Left ventricle myocardium inferior (tissue), 1 donor: ENCODE measurements around the gene HSD17B14. TPM values are rescaled to one million over a fixed set of nuclear protein-coding genes. Genes with fewer than 3 reads are reported as not detected.

Experiments used
- DNase-seq: peaks from one replicate; pipeline ENCODE4 v3.0.0-alpha.2; 2020
- H3K27ac ChIP-seq: fragments of 200-600 bp; replicated peaks from 2 replicates; pipeline ENCODE4 v1.8.0; 2021
- H3K27me3 ChIP-seq: fragments of 200-600 bp; 2 replicates; pipeline ENCODE4 v1.8.0; 2021; ENCODE audit warnings: low read depth
- H3K36me3 ChIP-seq: fragments of 200-600 bp; 2 replicates; pipeline ENCODE4 v1.8.0; 2021
- H3K4me1 ChIP-seq: fragments of 200-600 bp; 2 replicates; pipeline ENCODE4 v1.8.0; 2021
- H3K4me3 ChIP-seq: fragments of 200-600 bp; 2 replicates; pipeline ENCODE4 v1.8.0; 2021; ENCODE audit warnings: mild to moderate bottlenecking, moderate library complexity
- H3K9me3 ChIP-seq: fragments of 200-600 bp; replicated peaks from 2 replicates; pipeline ENCODE4 v1.8.0; 2021
- CTCF ChIP-seq: fragments of 200-600 bp; IDR thresholded peaks from 2 replicates; pipeline ENCODE4 v1.8.0; 2021; ENCODE audit warnings: antibody characterized with exemption, mild to moderate bottlenecking, borderline replicate concordance
- intact Hi-C: fragments of 100-400 bp; cut with micrococcal nuclease; formaldehyde crosslinking; loops from one replicate; pipeline ENCODE4 v1.11.0; 2022
- total RNA-seq: library from RNA; stranded (reverse); fragmentation: NEBNext Ultra II Directional; extraction: Animal tissue kit (Norgen Biotek cat#: 25700); gene quantifications from one replicate; pipeline ENCODE4 v1.2.1, GENCODE V29; 2021
- donor health status: DM: no; HTN: yes; CAD: no; lungs with severe emphysema.

Gene HSD17B14
- total RNA-seq, 1 donor from 2014 or later = 1.8 TPM

- peaks cover 13% of the 10 kb centered on the region for H3K4me1 ChIP-seq
- H3K4me3 ChIP-seq = no peak overlapping the region
- no peak overlapping the region for H3K27ac ChIP-seq
- intact Hi-C loops = no loop called here
- peaks cover 8% of the 10 kb centered on the region for H3K36me3 ChIP-seq
- H3K9me3 ChIP-seq = no peaks in the 10 kb centered on the region
- DNase-seq = no peak
- H3K27me3 ChIP-seq = no peaks in the 10 kb centered on the region
- TF ChIP-seq CTCF = no peak
These were observed 4.8 kb upstream of the HSD17B14 start for GRCh38 chr19:48841047-48841446.

GRCh38 chr19:48837687-48838086 is 1.4 kb upstream of the HSD17B14 start:
- intact Hi-C loops = loop anchor here (2.0 kb wide), 1 partner anchor 43 kb away; no protein-coding TSS in a partner anchor
- DNase-seq = no peak
- TF ChIP-seq CTCF = no peak
- H3K36me3 ChIP-seq = no peaks in the 10 kb centered on the region
- no peaks in the 10 kb centered on the region for H3K27me3 ChIP-seq
- H3K4me3 ChIP-seq = peak overlapping the region; percentile 58
- peak overlapping the region; percentile 58 for H3K27ac ChIP-seq
- H3K4me1 ChIP-seq = peaks cover 19% of the 10 kb centered on the region
- no peaks in the 10 kb centered on the region for H3K9me3 ChIP-seq

DNA sequence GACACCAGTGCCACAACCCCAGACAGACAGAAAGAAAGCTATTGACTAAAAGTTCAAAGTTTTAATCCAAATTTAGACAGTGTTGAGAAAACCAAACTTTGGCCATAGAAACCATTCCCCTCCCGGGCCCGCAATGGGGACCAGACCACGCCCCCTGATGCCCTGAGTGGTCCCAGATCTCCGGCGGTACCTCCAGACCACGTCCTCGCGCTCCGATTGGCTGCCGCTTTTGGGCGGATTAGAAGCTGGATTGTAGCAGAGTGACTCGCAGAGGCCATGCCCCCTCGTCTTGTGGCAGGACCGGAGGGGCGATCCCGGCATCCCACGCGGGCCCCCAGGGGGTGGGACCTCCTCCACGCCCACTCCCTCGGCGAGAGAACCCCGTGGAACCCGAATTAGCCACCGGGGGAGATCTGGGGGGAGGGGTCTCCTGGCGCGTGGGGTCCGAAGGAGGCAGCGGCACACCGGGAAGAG is 797 bp upstream of the HSD17B14 start:
- H3K4me3 ChIP-seq = peak overlapping the region; percentile 58
- peak; percentile 81 for DNase-seq
- H3K36me3 ChIP-seq = peaks cover 4% of the 10 kb centered on the region
- intact Hi-C loops = loop anchor here (2.0 kb wide), 1 partner anchor 42 kb away; no protein-coding TSS in a partner anchor
- peaks cover 19% of the 10 kb centered on the region for H3K4me1 ChIP-seq
- no peaks in the 10 kb centered on the region for H3K9me3 ChIP-seq
- no peaks in the 10 kb centered on the region for H3K27me3 ChIP-seq
- TF ChIP-seq CTCF = no peak
- peak overlapping the region; percentile 58 for H3K27ac ChIP-seq

DNA sequence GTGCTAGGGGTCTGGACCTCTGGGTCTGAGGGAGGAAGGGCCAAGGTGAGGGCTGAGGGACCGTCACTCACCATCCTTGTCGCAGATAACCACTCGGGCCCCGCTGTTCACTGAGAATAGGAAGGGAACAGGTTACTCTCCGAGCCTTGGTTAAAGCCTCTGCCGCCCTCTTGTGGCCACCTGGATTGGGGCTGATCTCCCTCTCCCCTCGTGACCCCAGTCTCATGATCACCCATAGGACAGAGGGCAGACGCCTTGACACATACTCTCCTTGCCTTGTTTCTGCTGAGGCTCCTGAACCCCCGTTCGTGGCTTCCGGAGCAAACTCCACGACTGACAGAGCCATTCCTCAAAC is 580 bp downstream of the HSD17B14 start:
- Histone ChIP-seq H3K4me3 (peak overlapping the region; percentile 58), H3K36me3 (peaks cover 9% of the 10 kb centered on the region), H3K27me3 (no peaks in the 10 kb centered on the region), H3K9me3 (no peaks in the 10 kb centered on the region), H3K27ac (peak overlapping the region; percentile 73), H3K4me1 (peaks cover 19% of the 10 kb centered on the region)
- intact Hi-C loops = loop anchor here (2.0 kb wide), 1 partner anchor 41 kb away; no protein-coding TSS in a partner anchor
- TF ChIP-seq CTCF = peak; percentile 95
- peak; percentile 92 for DNase-seq

DNA sequence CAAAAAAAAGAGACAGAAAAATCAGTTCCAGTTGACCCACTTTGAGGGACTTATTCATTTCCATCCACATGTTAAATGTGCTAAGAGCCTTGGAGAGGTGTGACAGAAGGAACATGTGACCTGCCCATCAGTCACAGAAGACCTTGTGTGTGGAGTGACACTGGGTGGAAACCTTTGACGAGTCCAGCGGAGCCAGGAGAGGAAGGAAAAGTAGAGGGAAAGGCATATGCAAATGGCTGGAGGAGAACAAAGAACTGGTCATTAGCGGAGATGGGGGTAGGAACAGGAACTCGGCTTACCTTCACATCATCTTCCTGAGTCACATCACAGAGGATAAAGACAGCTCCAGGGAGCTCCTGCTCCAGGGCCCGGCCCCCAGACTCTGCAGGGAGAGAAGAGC is 2.3 kb downstream of the HSD17B14 start:
- intact Hi-C loops = no loop called here
- TF ChIP-seq CTCF = no peak
- Histone ChIP-seq H3K4me1 (peaks cover 19% of the 10 kb centered on the region), H3K27ac (no peak overlapping the region), H3K4me3 (no peak overlapping the region), H3K27me3 (no peaks in the 10 kb centered on the region), H3K36me3 (peaks cover 9% of the 10 kb centered on the region), H3K9me3 (no peaks in the 10 kb centered on the region)
- DNase-seq = no peak

GRCh38 chr19:48833049-48833448 is 3.2 kb downstream of the HSD17B14 start:
- no peak overlapping the region for H3K27ac ChIP-seq
- H3K4me3 ChIP-seq = no peak overlapping the region
- TF ChIP-seq CTCF = no peak
- H3K27me3 ChIP-seq = no peaks in the 10 kb centered on the region
- no peak for DNase-seq
- no peaks in the 10 kb centered on the region for H3K9me3 ChIP-seq
- H3K36me3 ChIP-seq = peaks cover 9% of the 10 kb centered on the region
- intact Hi-C loops = no loop called here
- peaks cover 19% of the 10 kb centered on the region for H3K4me1 ChIP-seq
